Germinal center (tissue), 1 donor: Measurements from ENCODE around the gene PAK6.

Experiments used
- DNase-seq: peaks from one replicate; pipeline ENCODE4 v3.0.0; 2012; ENCODE audit warnings: mixed read lengths, low spot score

The PAK6 gene

DNA sequence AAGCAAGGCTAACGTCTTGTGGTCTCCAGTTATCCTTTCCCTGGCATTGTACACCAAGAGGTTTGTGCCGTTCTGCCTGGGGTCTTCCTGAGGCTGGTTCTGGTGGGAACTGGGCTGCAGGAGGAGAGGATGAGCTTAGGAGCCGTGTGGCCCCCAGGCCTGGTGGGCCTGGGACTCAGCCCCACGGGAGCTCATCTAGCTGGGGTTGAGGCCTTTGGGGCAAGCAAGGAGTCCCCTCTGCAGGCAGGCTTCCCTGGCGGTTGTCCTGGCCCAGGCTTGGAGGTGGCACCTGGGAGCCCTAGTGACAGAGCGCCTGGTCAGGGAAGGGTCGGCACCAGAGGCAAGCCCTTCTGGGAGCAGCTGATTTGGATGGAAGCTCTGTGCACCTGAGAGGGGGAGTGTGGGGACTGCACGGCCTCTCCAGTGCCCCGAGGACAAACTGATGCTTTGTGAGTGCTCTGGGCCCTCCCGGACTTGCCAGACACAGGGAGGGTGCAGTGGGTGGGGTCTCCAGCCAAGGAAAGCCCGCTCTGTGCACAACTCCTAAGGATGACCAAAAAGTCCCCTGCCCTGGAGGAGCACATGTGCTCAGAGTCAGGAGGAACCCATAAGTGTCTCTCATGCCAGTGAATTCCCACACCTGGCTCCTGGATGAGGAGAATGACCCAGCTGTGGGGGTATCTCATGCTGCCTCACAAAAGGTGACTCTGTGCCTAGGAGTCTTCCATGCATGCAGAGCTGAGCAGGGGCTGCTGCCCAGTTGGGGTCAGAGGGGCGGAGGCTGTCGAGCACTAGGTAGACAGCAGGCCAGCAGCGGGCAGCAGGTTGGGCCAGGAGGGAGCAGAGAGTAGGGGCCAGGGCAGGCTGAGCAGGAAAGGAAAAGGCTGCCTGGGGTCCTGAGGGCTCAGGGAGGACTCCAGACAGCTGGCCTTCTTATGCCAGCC is 2.7 kb downstream of the PAK6 start:
- no peak for DNase-seq

DNA sequence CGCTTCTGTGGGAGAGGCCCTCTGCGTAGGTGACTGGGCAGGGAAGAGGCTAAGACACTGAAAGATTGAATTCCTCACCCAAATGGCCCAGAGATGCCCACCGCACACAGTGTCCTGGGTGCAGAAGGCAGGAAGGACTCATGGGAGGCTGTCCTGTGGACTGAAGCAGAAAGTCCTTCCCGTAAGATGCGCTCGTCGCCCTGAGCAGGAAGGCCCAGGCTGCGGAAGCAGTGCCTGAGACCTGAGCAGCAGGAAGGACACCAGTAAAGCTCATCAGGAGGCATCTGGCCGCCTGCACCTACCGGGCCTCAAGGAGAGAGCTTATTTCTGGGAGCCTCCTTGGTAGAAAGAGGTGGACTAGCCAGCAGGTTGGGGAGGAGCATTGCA is 3.3 kb downstream of the PAK6 start:
- no peak for DNase-seq

- DNase-seq, result no peak
Observed at GRCh38 chr15:40242601-40243000, 3.7 kb downstream of the PAK6 start.

DNA sequence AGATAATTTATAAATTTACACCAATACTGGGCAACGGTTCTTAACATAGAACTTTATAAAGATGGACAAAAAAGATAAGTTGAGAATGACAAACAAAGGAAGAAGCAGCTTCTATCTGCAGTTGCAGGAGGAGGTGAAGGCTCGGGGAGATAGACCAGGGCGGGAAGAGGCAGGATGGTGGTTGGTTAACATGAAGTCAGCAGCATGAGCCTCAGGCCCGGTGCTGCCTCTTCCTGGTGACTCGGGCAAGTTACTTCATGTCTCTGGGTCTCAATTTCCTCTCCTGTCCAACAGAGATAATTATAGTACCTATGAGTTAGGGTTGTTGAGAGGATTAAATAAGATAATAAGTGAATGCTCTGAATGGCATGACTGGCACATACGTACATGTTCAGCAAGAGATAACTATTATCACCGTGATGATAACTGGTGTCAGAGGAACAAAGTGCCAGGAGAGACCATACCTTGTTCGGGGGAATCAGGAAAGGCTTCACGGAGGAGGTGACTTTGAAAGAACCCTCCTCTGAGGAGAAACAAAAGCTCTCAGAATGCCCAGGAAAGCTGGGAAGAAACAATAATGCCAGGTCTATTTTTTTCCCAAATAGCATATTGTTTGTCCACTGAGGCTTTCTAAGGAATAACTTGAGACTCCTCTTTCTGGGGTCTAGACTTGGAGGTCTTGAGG is 4.4 kb downstream of the PAK6 start:
- no peak for DNase-seq

DNA sequence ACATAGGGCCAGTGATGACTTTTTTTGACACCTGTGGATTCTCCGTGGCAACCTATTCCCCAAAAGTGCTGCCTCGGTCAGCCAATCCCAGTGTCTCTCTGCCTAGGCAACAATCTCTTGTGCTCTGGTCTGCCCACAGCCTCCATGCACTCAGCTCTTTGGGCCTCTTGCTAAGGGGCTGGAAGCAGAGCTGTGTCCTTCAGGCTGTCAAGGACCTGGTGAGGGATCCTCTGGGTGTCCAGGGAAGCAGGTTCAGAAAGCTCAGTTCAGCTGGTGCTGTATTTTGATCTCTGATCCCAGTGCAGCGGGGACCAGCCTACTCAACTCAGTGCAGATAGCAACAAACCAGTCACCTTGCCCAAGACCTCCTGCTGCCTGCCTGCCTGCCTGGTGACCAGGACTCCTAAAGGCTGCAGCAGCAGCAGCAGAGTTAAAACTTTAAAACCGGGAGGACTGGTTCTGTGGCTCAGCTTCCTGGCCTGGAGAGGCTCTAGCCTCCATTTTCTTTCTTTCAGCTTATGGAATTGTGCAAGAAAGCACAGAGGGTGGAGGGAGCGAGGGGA is 6.2 kb downstream of the PAK6 start:
- no peak for DNase-seq

DNA sequence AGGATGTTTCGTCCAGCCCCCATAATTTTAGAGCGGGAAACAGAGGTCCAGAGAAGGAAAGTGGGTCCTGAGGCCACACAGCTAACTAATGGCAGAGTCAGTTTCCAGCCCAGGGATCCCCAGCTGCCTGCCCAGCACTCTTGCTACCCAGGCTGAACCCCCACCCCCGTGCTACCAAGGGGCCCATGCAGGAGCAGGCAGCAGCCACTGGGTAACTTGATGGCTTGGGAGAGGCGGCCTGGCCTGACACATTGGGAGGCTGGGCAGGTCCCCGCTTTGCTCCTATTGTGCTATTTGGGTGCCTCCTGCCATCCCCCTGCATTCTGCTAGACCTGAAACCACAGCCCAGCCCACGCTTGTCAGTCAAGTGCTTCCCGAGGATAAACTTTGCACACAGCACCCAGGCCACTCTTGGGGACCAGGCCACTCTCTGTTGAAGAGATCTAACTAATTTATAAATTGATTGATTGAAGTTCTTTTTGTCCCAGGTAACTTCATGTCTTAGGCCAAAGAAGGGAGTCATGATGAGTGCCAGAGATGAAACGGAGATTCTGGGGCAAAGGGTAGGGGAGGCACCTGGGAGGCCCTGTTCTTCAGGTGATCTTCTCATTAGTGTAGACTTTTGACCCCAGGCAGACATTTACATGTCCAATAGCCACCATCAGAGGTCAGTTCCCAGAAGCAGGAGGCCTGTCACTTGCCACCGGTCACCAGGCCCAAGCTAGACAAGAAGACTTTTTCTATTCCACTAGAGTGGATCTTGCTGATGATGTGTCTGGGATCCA is 7.0 kb downstream of the PAK6 start:
- no peak for DNase-seq

- no peak for DNase-seq
Observed at GRCh38 chr15:40246496-40247280, 7.8 kb downstream of the PAK6 start.

- DNase-seq, result no peak
Observed at GRCh38 chr15:40247406-40247971, 8.6 kb downstream of the PAK6 start.

DNA sequence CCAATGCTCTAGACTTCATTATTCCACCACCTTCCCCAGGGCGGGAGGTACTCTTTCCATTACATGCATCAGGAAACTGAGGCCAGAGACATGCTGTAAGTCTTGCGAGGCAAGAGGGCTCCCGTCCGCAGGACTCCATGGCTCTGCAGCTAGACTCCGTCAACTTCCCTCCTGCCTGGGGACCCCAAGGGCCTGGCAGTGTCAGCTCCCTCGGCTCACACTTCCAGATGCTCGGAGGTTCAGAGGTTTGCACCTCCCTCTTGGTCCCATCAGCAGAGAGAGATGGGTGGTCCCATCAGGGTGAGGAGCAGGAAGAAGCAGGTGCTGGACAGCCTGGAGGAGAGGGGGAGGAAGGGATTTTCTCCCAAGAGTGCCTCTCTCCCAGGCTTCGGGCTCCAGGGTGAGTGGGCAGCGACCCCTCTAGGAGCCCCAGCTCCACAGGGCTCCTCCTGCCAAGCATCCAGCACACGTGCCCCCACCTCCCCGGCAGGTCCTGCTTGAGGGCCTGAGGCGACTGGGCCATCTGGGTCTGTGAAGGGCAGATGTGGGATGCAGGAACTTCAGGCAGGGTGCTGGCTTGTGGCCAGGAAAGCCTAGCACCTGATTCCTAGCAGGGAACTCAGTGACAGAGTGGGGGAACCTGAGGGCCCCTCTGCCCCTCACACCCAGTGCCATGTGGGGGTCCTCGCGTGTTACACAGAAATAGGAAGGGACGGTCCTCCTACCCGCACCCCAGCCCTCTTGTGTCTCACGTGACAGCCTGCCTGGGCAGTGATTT is 9.3 kb downstream of the PAK6 start:
- DNase-seq, result no peak

DNA sequence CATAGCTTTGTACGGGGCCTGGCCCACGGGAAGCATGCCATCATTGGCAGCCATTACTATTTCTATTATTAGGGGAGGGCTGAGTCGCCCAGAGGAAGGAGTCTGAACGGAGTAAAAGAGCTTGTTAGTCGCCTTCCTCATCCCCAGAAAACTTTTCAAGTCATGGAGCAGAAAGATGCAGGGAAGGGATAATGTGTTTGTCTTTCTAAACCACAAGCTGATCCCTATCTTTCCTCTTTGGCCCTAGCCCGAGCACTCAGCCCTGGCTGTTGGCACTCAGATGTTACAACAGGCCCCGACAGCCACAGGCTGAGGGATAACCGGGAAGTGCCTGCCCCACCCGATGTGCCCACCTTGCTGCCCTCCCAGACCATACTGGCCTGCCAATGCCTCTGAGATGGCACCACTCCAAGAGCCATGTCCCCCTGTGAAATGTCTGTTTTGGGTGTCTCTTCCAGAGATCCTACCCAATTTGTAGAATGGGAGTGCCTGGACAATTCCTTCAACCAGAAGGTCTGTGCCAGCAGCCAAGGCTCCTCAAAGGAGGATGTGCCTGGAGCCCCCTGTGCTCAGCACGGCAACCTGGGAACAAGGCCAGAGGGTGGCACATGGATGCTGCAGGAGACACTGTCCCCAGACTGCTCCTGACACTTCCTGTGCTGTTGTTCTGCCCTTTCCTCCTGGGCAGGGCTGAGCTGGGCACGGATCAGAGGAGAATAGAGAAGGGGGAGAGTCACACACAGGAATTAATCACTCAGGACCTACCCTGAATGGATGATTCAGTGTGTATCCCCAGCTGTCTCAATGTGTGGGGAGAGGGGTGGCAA is 10.8 kb downstream of the PAK6 start:
- no peak for DNase-seq

GRCh38 chr15:40250304-40250656 is 11.4 kb downstream of the PAK6 start:
- DNase-seq, result no peak

- no peak for DNase-seq
Observed at GRCh38 chr15:40250771-40251483, 12.1 kb downstream of the PAK6 start.

DNA sequence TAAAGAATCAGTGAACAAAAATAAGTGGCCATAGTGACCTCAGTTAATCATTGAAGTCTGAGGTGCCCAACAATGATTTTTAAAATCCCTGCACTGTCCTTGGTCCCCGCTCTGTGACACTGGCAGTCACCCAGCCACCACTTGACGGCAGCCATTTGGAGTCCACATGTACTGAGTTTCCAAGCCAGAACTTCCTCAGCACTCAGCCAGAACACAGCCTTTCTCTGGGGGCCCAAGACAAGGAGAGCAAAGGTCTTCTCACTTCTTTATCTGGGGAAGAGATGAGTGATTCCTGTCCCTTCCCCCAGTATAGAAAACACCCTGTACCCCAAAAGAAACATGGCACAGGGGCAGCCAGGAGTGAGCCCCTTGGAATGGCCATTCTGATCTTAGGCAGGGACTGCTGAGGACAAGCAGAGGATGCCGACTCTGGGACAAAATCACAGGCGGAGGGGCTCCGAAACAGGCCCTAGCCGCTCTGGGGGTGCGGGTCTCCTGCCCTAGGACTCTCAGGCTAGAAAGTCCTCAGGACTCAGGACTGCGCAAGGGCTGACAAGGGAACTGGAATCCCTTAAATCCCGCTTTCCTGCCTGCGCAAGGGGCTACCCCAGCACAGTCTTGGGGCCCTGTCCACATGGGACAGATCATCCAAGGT is 12.8 kb downstream of the PAK6 start:
- no peak for DNase-seq

DNA sequence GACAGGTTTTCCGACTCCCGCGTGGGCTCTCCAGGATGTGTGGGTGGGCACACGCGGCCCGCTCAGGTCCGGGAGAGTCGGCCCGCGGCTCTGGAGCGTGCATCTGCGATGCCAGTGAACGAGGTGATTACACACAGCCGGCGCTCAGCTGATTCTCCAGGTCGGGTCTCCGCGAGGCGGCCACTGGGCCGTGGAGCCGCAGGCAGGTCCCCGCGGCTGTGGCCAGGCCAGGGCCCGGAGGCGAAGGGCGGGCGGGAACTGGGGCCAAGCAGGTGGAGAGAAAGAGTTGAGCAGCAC is 13.2 kb downstream of the PAK6 start:
- no peak for DNase-seq

- peak; percentile 53 for DNase-seq
Observed at GRCh38 chr15:40252438-40253166, 13.7 kb downstream of the PAK6 start.

- DNase-seq, result peak; percentile 27
Observed at GRCh38 chr15:40253167-40253790, 14.4 kb downstream of the PAK6 start.

DNA sequence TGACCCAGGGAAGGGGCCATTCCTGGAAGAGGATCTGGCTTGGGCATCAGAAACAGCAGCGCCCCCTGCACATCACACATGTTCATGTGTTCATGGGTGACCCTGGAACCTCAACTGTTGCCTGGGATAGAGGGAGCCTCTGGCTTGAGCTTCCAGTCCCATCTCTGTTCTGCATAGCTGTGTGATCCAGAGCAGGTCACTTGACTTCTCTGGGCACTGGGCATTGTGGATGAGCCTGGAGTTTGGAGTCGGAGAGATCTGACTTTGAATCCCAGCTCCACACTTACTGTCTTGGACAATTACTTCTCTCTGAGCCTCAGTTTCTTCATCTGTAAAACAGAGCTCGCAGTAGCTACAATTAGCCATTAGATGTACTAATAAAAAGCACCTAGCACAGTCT is 15.6 kb downstream of the PAK6 start:
- DNase-seq, result no peak
